GM23248 (cell line): ENCODE measurements around the gene ITFG1. TPM values are rescaled to one million over a fixed set of nuclear protein-coding genes. Genes with fewer than 3 reads are reported as not detected.

Experiments used
- DNase-seq: peaks from one replicate; pipeline ENCODE4 v3.0.0-alpha.2; 2015
- H2AFZ ChIP-seq: fragments of 200-600 bp; sonication (generic); 2 replicates; pipeline ENCODE4 v1.6.1; 2016; ENCODE audit warnings: antibody characterized with exemption
- H3F3A ChIP-seq: fragments of 200-600 bp; sonication (generic); 2 replicates; pipeline ENCODE4 v1.6.1; 2016; ENCODE audit warnings: mild to moderate bottlenecking, antibody characterized with exemption, mixed run types; ENCODE audit not compliant: insufficient read depth
- H3K27ac ChIP-seq: fragments of 200-600 bp; sonication (generic); 2 replicates; pipeline ENCODE4 v1.5.1; 2016; ENCODE audit warnings: mild to moderate bottlenecking
- H3K27me3 ChIP-seq: fragments of 200-600 bp; sonication (generic); replicated peaks from 2 replicates; pipeline ENCODE4 v1.6.1; 2016; ENCODE audit warnings: mild to moderate bottlenecking; ENCODE audit not compliant: insufficient read depth
- H3K36me3 ChIP-seq: fragments of 200-600 bp; sonication (generic); 2 replicates; pipeline ENCODE4 v1.6.1; 2016; ENCODE audit warnings: low read depth, mild to moderate bottlenecking
- H3K4me1 ChIP-seq: fragments of 200-600 bp; sonication (generic); 2 replicates; pipeline ENCODE4 v1.6.1; 2016; ENCODE audit warnings: mild to moderate bottlenecking; ENCODE audit not compliant: insufficient read depth
- H3K4me2 ChIP-seq: fragments of 200-600 bp; sonication (generic); one replicate; pipeline ENCODE4 v1.6.1; 2016; ENCODE audit warnings: mild to moderate bottlenecking; ENCODE audit not compliant: unreplicated experiment
- H3K4me3 ChIP-seq: fragments of 200-600 bp; sonication (generic); 2 replicates; pipeline ENCODE4 v1.5.1; 2016; ENCODE audit warnings: mild to moderate bottlenecking
- H3K79me2 ChIP-seq: fragments of 200-600 bp; sonication (generic); 2 replicates; pipeline ENCODE4 v1.6.1; 2016; ENCODE audit warnings: mild to moderate bottlenecking; ENCODE audit not compliant: insufficient read depth
- H3K9ac ChIP-seq: fragments of 200-600 bp; sonication (generic); 2 replicates; pipeline ENCODE4 v1.6.1; 2016; ENCODE audit warnings: mild to moderate bottlenecking
- H3K9me2 ChIP-seq: fragments of 200-600 bp; sonication (generic); 2 replicates; pipeline ENCODE4 v1.6.1; 2016; ENCODE audit warnings: mixed run types, mild to moderate bottlenecking, moderate library complexity; ENCODE audit not compliant: insufficient read depth
- H3K9me3 ChIP-seq: fragments of 200-600 bp; sonication (generic); one replicate; pipeline ENCODE4 v1.6.1; 2017; ENCODE audit warnings: low read depth
- H4K20me1 ChIP-seq: fragments of 200-600 bp; sonication (generic); 2 replicates; pipeline ENCODE4 v1.6.0; 2016; ENCODE audit not compliant: insufficient read depth
- EZH2 ChIP-seq: fragments of 200-600 bp; sonication (generic); IDR thresholded peaks from 2 replicates; pipeline ENCODE4 v1.6.1; 2018; ENCODE audit warnings: antibody characterized with exemption, mild to moderate bottlenecking; ENCODE audit not compliant: insufficient read depth, poor library complexity, severe bottlenecking
- EZH2phosphoT487 ChIP-seq: fragments of 200-600 bp; sonication (generic); IDR thresholded peaks from 2 replicates; pipeline ENCODE4 v1.6.1; 2018; ENCODE audit warnings: antibody characterized with exemption, moderate library complexity, mild to moderate bottlenecking, low read depth; ENCODE audit not compliant: insufficient read depth
- WGBS, 2 experiments: methylation state at CpG; one replicate each; pipeline ENCODE4 v1.1.6; 2015 to 2017; ENCODE audit warnings: low lambda C conversion rate in 2 of 2, low coverage in 1 of 2; ENCODE audit errors: missing lambda C conversion rate in 2 of 2; 5-methylcytosine and 5-hydroxymethylcytosine counted together
- in situ Hi-C: fragments of 300-500 bp; cut with MboI; formaldehyde crosslinking; loops from 2 replicates; pipeline ENCODE4 v1.15.0; 2020
- polyA plus RNA-seq: library from polyadenylated mRNA; unstranded; fragments of >200 nt; fragmentation: Nextera tagmentation; extraction: Ambion mirVana; gene quantifications from 2 replicates; pipeline ENCODE4 v1.2.1, GENCODE V29; 2016
- small RNA-seq: library from RNA; depleted of rRNA; stranded (forward); fragments of <200 nt; gene quantifications from one replicate; pipeline ENCODE3, GENCODE V24; 2014; ENCODE audit warnings: low read depth, low replicate concordance
- total RNA-seq: library from RNA; depleted of rRNA; stranded (reverse); fragments of >200 nt; shearing (Covaris generic); gene quantifications from 2 replicates; pipeline ENCODE4 v1.2.3, GENCODE V29; 2014; rRNA removed

ITFG1 gene
- total and polyA plus RNA-seq, 2 experiments from 2014 or later, result 78.2 to 111 TPM

GRCh38 chr16:47113130-47113529 lies 347.7 kb downstream of the ITFG1 start:
- DNase-seq, result no peak

GRCh38 chr16:47110939-47111338 lies 349.9 kb downstream of the ITFG1 start:
- Histone ChIP-seq H3K4me2 (no peak overlapping the region), H3K9me3 (no peaks in the 10 kb centered on the region), H4K20me1 (no peaks in the 10 kb centered on the region), H3K4me3 (no peak overlapping the region), H3K9me2 (no peaks in the 10 kb centered on the region), H3K36me3 (no peaks in the 10 kb centered on the region), H3K27me3 (no peaks in the 10 kb centered on the region), H3K27ac (no peak overlapping the region), H3K79me2 (no peaks in the 10 kb centered on the region), H2AFZ (no peak overlapping the region), H3K9ac (no peak overlapping the region), H3F3A (no peaks in the 10 kb centered on the region), H3K4me1 (no peaks in the 10 kb centered on the region)
- DNase-seq, result no peak
- 93 to 94% methylated on average over 3 of the region's 3 CpGs for WGBS, 2 experiments
- TF ChIP-seq EZH2, result no peak
- no peak for TF ChIP-seq EZH2phosphoT487
- in situ Hi-C loops, result no loop called here

More at GRCh38 chr16:47113130-47113529, 347.7 kb downstream of the ITFG1 start:
- H3K9me2 ChIP-seq, result no peaks in the 10 kb centered on the region
- H3K4me2 ChIP-seq, result no peak overlapping the region
- no peak overlapping the region for H2AFZ ChIP-seq
- H3K4me1 ChIP-seq, result no peaks in the 10 kb centered on the region
- no peak overlapping the region for H3K4me3 ChIP-seq
- H3K27ac ChIP-seq, result no peak overlapping the region
- H3K27me3 ChIP-seq, result no peaks in the 10 kb centered on the region
- TF ChIP-seq EZH2 (no peak), EZH2phosphoT487 (no peak)
- in situ Hi-C loops, result no loop called here
- no peak overlapping the region for H3K9ac ChIP-seq
- H3K36me3 ChIP-seq, result no peaks in the 10 kb centered on the region
- H4K20me1 ChIP-seq, result no peaks in the 10 kb centered on the region
- H3K79me2 ChIP-seq, result no peaks in the 10 kb centered on the region
- H3K9me3 ChIP-seq, result no peaks in the 10 kb centered on the region
- 89 to 98% methylated on average over 2 of the region's 2 CpGs for WGBS, 2 experiments
- no peaks in the 10 kb centered on the region for H3F3A ChIP-seq

DNA sequence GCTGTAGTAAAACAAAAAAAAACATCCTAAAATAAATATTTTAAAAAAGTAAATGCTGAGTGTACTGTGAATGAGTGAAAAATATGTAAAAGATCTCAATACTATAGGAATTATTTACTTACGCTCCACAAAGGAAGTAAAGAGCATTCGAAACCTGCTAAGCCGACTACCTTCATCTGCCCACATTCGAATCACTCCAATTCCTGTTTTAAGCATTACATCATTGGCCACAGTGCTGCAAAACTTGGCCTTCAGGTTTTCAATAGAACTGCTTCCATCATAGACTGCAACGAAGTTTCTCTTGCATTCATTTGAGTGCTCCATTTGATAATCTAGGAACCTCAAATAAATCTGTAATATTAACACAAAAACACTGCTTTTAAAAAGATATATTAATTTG lies 351.5 kb downstream of the ITFG1 start:
- H3K4me1 ChIP-seq, result no peaks in the 10 kb centered on the region
- H3K9me2 ChIP-seq, result no peaks in the 10 kb centered on the region
- no peak overlapping the region for H3K9ac ChIP-seq
- no peaks in the 10 kb centered on the region for H3K27me3 ChIP-seq
- no peak overlapping the region for H3K27ac ChIP-seq
- DNase-seq, result no peak
- TF ChIP-seq EZH2phosphoT487 (no peak), EZH2 (no peak)
- no peak overlapping the region for H3K4me3 ChIP-seq
- H4K20me1 ChIP-seq, result no peaks in the 10 kb centered on the region
- no peaks in the 10 kb centered on the region for H3K9me3 ChIP-seq
- in situ Hi-C loops, result no loop called here
- H3F3A ChIP-seq, result no peaks in the 10 kb centered on the region
- WGBS, 2 experiments, result 90 to 91% methylated on average over 5 of the region's 5 CpGs
- no peak overlapping the region for H3K4me2 ChIP-seq
- H3K79me2 ChIP-seq, result no peaks in the 10 kb centered on the region
- no peak overlapping the region for H2AFZ ChIP-seq
- no peaks in the 10 kb centered on the region for H3K36me3 ChIP-seq

Small RNAs within 50 kb of the gene (small RNA-seq; reads per million reads assigned to genes)
- gene RF00019, result not detected
- not detected for gene RNA5SP425

Other genes starting within 250 kb of the ITFG1 start
- 42.0 and 52.0 TPM in 2 replicates for gene PHKB, start 268 bp upstream of the ITFG1 start, total RNA-seq
- 31.3 and 32.7 TPM in 2 replicates for gene PHKB, start 268 bp upstream of the ITFG1 start, polyA plus RNA-seq